Nucleus accumbens (tissue), 56 donors: Measurements from ENCODE around the gene VWA5B1.
"Not testable (repeated sequence)": the region's sequence is repeated elsewhere in the genome, so short reads cannot be mapped to it uniquely, and the experiment has no call there.

Experiments used
- DNase-seq, 56 donors: peaks; one replicate each; lab custom pipeline; 2025; lab: John Stamatoyannopoulos, UW

The VWA5B1 gene

DNA sequence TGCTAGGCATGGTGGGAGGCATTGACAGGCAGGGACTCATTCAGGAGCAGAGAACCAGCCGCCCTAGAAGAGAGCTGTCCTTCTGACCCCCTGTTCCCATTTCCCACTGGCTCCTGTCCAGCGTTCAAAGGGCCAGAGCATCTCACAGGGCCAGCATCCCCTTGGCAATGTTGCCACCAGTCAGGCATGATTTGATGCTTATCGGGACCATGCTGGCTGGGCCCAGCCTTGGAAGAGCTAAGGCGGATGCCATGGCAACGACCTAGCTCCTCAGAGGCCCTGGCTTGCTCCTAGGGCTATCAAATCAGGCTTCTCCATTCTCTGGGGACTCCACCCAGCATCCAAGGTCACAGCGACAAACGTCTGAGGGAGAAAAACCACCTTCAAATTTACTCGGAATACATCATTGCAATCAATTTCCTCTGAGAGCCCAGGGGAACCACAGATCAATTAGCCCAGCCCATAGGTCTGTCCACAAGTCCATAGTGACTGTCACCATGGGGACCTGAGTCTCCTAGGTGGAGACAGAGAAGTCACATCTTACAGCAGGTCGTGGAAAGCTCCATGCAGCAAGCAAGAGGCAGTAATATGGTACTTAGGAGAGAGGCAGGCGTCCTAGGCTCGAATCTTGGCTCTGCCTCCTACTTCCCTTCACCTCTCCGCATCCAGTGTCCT, 14.1 kb upstream of the VWA5B1 start:
- DNase-seq: no peak

DNA sequence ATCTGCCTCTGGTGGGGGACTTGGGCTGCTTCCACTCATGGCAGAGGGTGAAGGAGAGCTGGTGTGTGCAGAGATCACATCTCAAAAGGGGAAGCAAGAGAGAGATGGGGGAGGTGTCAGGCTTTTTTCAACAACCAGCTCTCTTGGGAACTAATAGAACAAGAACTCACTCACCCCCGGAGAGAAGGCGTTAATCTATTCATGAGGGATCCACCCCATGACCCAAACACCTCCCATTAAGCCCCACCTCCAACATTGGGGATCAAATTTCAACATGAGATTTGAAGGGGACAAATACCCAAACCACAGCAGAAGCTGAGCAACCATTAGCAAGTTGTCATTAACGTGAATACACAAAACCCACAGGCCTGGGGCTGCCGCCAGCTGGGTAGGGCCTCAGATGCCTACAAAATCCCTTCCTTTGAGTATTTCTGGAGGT, 12.0 kb upstream of the VWA5B1 start:
- no peak for DNase-seq

DNA sequence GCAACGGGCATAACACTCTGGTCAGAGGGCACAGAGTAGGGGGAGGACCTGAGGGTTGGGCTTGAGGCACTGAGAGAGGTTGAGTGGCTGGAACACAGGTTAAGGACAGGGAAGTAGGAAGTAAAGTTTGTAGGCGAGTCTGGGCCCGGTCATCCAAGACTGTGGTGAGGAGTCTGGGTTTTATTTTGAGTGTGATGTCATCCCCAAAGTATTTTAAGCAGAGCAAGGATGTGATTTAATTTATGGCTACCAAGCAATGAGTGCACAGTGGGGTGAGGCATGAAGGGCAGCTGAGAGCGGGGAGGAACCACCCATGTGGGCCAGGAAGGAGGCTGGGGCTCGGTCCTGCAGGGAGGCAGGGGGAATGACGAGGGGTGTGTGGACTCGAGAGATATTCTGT, 11.2 kb upstream of the VWA5B1 start:
- no peak for DNase-seq

DNA sequence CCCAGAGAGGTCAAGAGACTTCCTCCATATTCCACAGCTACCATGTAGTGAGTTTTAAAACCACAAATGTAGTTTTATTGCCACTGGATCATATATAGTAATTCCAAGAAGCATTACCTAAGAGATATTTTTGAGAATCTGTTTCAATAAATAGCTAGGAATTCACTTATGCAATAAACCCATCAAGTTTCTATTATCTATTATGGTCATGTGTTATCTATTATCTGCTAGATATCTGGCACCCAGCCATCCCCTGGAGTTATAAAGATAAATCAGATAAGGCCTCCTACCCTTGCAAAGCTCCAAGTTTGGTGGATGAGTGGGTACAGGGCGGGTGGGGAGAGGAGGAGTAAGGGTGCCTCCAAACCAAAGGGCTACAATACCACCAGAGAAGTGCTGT, 10.3 kb upstream of the VWA5B1 start:
- no peak for DNase-seq

DNA sequence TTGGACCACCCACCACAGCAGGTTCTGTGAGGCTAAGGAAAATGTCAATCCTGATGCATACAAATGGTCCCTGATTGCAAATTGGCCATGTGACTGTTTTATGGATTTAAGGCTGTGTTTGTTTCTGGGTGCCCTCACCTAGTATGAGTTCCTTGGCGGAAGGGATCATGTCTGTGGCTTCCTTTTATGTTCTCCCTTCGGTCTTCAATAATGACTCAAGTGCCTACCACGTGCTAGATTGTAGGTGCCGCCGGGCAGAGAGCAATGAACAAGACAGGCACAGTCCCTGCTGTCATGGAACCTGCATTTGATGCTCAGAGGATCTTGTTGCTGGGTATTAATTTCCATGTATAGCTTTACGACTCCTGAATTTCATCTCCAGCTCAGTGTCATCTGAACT, 9.8 kb upstream of the VWA5B1 start:
- no peak for DNase-seq

DNA sequence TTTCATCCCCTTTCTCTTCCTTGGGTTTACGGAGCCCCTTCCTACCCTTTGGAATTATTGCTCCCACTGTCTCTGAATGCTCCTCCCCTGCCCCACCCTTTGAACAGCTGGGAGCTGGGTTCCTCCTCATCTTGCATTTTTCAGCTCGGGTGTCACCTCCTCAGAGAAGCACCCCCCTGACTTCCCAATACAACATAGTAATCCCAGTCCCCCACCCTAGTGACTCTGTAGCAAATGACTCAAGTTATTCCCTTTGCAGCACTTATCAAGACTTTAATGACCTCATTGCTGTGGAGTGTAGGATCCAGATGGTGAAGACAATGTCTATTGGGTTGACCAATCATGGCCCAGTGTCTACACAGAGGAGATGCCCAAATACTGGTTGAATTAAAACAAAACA, 8.9 kb upstream of the VWA5B1 start:
- no peak for DNase-seq

DNA sequence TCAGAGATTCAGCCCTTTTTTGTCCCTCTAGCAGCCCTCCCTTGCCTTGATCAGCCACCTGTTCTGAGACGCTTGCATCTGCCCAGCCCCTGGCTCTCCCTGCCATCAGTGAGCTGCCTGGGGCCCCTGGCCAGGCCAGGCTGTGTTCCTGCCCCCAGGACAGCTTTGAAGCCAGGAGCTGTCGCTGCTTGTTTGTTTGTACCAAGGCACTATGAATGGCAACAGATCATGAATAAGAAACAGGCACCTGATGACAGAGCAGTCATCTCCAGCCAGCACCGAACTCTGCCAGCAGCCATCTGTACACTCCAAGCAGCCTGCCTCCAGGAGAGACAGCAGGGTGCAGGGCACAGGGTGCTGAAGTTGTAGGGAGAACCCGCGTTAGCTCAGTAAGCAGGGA, 8.1 kb upstream of the VWA5B1 start:
- DNase-seq: peak in 2 of 56 donors; percentile 23 to 25

DNA sequence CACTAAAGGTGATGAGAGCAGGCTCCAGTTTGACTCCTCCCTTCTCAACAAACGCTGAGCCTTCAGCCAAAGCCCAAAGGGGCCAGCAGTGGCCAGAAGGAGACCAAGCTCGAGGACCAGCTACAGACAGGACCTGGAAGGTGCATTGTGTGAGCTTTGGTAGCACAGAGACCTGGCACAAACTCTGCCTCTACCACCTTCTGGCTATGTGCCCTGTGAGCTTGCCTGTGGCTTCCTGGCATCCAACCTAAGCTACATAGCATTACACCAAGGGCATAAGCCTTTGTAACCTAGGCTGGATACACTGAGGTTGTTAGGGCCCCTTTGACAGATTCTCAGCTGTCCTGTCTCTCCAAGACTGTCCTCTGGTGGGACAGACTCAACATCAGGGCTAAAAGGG, 6.6 kb upstream of the VWA5B1 start:
- DNase-seq: no peak

DNA sequence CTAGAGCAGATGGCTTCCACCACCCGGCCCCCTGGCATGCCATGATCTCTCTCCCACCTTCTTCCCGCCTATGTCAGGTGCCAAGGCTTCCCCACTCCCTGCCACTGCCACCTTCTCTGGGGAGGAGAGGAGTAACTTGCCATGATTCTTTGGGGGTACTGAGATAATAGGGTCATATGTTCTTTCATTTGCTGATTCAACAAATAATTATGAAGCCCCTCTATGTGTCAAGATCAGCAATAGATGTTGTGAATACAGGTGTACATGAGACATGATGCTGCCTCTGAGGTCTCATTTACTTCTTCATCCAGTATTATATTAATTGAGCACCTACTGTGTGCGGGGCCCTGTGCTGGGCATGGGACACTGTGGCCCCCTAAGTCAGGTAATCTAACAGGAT, 6.0 kb upstream of the VWA5B1 start:
- DNase-seq: no peak

DNA sequence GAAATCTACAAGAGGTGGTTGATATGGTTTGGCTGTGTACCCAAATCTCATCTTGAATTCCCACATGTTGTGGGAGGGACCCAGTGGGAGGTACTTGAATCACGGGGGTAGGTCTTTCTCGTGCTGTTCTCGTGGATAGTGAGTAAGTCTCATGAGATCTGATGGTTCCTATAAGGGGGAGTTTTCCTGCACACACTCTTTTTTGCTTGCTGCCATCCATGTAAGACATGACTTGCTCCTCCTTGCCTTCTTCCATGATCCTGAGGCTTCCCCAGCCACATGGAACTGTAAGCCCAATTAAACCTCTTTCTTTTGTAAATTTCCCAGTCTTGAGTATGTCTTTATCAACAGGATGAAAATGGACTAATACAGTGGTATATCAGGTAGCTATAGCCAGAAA, 5.2 kb upstream of the VWA5B1 start:
- no peak for DNase-seq

DNA sequence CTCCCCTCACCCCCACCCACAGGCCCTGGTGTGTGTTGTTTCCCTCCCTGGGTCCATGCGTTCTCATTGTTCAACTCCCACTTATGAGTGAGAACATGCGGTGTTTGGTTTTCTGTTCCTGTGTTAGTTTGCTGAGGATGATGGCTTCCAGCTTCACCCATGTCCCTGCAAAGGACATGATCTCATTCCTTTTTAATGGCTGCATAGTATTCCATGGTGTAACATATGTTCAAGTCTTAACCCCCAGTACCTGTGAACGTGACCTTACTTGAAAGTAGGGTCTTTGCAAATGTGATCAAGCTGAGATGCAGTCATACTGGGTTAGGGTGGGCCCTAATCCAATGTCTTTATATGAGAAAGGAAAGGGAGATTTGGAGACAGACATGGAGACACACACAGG, 3.0 kb upstream of the VWA5B1 start:
- DNase-seq: not testable (repeated sequence)

DNA sequence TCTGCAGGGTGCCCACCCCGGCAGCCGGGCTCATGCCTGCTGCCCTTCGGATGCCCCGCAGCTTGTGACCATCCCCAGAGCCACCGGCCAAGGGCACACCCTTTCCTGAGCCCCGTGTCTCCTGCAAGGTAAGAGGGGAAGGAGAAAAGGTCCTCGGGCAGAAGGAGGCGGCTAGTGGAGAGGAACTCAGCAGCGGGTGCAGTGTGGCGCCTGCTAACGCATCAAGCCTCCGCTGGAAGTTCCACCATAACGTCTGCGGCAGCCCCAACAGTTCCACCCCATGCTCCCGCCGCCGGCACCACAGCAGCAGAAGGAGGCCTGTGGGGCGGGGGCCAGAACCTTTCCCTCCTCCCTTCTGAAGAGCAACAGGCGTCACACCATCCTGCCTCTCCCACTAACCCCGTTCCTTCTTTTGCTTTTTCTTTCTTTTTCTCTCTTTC, 990 bp downstream of the VWA5B1 start:
- peak in 1 of 56 donors; percentile 16 for DNase-seq

DNA sequence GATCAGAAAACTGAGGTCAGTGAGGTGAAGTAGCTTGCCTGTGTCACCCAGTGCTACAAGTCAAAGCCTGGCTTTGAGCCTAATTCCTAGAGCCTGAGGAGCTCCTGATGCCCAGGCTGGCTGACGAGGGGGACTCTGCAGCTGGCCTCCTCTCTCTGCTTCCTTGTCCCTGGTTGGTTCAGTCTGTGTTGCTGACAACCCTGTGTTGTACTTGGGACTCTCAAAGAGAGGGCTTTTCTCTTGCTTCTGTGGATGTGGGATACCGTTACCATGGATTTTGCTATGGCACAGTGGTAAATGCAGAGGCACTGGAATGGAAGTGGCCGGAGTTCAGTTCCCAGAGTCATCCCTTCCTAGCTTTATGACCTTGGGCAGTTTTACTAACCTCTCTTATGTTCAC, 8.0 kb downstream of the VWA5B1 start:
- no peak for DNase-seq

DNA sequence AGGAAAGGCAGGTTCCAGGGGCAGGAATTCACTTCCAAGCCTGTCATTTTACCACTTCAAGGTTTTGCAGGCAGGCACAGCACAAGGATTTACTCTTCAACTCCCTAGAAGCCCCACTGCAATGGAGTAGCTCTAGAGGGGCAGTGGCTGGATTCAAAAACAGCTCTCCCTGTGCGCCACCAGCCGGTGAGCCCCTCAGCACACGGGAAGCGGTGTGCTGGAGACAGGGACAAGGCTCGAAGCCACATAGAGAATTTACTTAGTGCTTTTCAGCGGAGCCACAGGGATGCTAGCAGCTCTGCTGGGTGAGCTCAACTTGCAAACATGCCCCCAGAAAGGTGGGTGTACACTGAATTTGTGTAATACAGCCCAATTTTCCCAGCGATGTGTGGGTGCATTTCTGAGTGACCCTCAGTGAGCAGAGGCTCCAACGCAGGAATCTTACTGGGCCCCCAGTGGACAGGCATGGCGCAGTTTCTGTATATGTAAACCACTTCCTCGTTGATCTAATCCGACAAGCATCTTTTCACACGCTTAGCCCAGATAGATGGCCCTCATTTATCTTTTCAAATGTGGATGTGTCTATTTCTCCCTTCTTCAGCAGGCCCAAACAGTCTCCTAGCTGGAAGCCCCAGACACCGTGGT, 10.9 kb downstream of the VWA5B1 start:
- DNase-seq: no peak

DNA sequence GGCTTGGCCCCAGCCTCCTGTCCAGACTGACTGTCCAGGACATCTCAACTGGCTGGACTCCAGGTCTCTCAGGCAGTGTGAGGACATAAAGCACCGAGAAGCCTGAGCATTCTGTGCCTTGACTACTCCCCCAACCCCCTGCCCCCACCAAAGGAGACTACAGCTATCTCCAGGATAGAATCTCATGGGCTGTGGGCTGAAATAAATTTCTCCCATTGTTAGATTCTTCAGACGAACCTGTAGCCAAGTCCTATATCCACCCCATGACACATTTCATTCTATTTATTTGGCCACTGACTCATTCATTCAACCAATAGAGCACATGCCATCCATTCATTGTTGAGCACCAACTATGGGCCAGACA, 11.4 kb downstream of the VWA5B1 start:
- DNase-seq: no peak

DNA sequence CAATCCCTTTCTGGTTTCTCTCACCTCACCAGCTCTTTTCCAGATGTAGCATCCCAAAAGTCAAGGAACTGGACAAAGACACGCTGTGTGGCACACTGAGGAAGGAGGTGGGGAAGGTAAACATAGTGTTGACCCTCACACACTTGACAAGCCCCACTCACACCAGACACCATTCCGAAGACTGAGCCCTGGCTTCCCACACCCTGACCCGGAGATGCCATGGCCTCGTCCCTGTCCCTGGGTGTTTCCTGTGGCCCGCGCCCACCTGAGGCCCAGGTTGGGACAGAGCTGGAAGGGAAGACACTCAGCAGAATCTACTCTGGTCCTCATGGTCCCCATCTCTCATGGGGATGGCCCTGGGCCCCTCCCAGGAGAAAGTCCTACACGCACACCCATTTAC, 16.4 kb downstream of the VWA5B1 start:
- no peak for DNase-seq

DNA sequence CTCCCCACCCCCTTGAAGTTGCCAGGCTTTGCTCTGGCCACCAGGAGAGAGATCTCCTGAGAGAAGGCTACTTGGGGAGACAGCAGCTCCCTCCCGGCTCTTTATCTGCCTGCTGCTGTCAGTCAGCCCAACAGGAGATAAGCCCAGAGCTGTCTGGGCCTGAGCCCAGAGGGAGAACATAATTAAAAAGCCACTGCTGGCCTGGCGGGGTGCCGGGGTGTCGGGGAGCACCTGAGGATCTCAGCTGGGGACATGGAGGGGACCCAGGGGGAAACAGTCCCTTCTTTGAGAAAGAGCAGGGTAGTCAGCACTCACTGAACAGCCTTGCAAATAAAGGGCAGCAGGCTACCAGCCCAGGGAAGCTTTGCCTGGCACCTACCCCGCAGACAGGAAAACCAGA, 17.9 kb downstream of the VWA5B1 start:
- no peak for DNase-seq

DNA sequence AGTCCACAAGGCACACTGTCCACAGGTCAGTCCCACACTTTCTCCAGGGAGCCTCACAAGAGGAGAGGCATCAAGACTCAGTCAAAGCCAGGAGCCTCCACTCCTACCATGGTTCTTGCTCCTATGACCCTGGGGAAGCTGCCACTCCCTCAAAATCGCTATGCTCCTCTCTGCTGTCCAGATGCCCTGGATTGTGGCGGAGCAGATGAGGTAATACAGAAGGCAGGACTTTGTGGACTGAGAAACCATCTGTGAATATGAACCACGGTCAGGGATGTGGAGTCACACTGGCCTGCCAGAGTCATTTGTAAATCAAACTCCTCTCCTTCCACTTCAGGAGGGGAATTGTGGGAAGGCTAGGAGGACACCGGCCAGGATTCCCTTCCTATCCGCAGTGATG, 20.6 kb downstream of the VWA5B1 start:
- no peak for DNase-seq

DNA sequence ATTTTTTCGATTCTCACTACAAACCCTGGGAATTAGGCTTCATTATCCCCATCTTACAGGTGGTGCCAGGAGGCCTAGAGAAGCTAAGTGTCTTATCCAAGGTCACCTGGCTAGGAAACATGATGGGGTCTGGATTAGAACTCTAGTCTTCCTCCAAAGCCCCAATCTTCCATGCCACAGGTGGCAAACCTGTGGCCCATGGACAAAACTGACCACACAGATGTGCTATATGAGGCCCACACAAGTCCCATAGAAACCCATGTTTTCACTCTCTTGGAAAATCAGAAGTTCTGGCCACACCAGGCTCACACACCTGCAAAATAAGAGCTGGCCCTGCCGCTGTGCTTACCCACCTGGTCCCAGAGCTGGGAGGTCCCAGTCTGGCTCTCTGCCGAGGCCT, 21.6 kb downstream of the VWA5B1 start:
- no peak for DNase-seq

DNA sequence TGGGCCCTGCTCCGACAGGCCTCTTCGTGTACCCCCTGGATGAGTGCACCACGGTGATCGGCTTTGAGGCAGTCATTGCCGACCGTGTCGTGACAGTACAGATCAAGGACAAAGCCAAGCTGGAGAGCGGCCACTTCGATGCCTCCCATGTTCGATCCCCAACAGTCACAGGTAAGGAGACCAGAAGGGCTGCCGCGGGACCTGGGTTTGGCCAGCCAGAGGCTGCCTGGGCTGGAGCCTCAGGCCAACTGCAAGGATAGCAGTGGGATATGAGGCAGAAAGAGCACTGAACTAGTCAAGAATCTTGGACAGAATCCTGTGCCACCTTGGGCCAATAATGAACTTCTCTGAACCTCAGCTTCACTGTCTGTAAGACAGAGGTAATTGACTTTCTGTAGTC, 22.1 kb downstream of the VWA5B1 start:
- DNase-seq: no peak

DNA sequence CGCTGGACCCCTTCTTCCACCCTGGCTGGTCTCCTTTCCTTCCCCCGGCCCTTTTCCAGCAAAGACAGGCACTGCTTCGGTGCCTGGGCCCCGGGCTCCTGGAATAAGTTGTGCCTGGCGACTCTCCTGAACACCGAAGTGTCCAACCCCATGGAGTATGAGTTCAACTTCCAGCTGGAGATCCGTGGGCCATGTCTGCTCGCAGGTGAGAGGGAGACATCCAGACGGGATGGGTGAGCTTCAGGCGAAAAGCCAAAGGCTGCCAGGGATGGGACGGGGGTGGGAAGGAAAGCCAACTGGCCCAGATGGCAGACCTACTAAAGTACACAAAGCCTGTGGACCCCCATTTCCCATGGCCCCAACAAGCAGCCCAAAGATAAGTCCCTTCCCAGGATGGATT, 26.8 kb downstream of the VWA5B1 start:
- DNase-seq: no peak

DNA sequence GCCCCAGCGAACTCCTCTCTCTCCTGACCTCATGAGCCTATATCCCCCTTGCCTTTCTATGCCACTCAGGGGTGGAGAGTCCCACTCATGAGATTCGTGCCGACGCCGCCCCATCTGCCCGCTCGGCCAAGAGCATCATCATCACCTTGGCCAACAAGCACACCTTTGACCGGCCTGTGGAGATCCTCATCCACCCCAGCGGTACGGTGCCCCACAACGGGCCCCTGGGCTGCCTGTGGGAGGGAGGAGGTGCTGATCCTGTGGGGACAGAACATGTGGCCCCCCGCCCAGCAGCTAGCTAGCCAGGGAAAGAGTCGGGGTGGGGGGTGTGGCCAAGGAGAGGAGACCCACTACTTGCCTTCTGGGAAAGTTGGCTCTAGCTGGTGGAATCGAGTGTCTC, 27.8 kb downstream of the VWA5B1 start:
- no peak for DNase-seq

DNA sequence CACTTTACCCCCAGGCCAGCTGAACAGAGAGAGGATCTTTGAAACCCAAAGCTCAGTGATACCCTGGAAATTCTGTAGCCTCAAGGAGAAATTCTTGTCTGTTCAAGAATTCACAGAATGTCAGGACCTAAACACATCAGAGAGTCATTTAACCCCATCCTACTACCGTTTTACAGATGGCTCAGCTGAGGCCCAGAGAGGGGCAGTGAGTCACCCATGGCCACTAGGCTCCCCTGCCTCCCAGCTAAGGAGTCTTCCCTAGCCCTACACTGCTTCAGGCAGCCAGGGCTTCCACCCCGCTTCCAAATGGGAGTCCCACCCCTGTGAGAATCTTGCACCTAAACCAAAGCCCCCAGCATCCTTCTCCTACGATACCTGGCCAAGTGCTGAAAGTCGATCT, 28.3 kb downstream of the VWA5B1 start:
- DNase-seq: no peak
